MM.1S (cell line): ENCODE results near the gene TFIP11.
A peak's percentile ranks its signal among the peaks of the same experiment; 100 is the strongest.

Experiments
- DNase-seq: peaks from one replicate; pipeline ENCODE4 v3.0.0-alpha.2; 2015
- H2AFZ ChIP-seq: fragments of 300-600 bp; sonication (generic); 2 replicates; pipeline ENCODE4 v1.6.0; 2016; ENCODE audit warnings: antibody characterized with exemption, low read length
- H3F3A ChIP-seq: fragments of 300-600 bp; sonication (generic); 2 replicates; pipeline ENCODE4 v1.6.1; 2016; ENCODE audit warnings: mild to moderate bottlenecking, antibody characterized with exemption, low read length, moderate library complexity, mixed read lengths; ENCODE audit not compliant: insufficient read depth
- H3K27ac ChIP-seq: fragments of 300-600 bp; sonication (generic); 2 replicates; pipeline ENCODE4 v1.5.1; 2016; ENCODE audit warnings: mild to moderate bottlenecking, low read length
- H3K27me3 ChIP-seq: fragments of 300-600 bp; sonication (generic); replicated peaks from 2 replicates; pipeline ENCODE4 v1.6.0; 2016; ENCODE audit warnings: low read length; ENCODE audit not compliant: insufficient read depth
- H3K36me3 ChIP-seq: fragments of 300-600 bp; sonication (generic); replicated peaks from 2 replicates; pipeline ENCODE4 v1.6.1; 2016; ENCODE audit warnings: mild to moderate bottlenecking, low read length, mixed read lengths; ENCODE audit not compliant: insufficient read depth
- H3K4me1 ChIP-seq: fragments of 300-600 bp; sonication (generic); 2 replicates; pipeline ENCODE4 v1.6.1; 2016; ENCODE audit warnings: low read length, mixed read lengths
- H3K4me2 ChIP-seq: fragments of 300-600 bp; sonication (generic); 2 replicates; pipeline ENCODE4 v1.6.0; 2016; ENCODE audit warnings: low read depth, low read length
- H3K4me3 ChIP-seq: fragments of 300-600 bp; sonication (generic); 2 replicates; pipeline ENCODE4 v1.5.1; 2016; ENCODE audit warnings: low read length, mixed read lengths
- H3K79me2 ChIP-seq: fragments of 300-600 bp; sonication (generic); 2 replicates; pipeline ENCODE4 v1.6.1; 2016; ENCODE audit warnings: mixed run types, low read length, mixed read lengths
- H3K9ac ChIP-seq: fragments of 300-600 bp; sonication (generic); 2 replicates; pipeline ENCODE4 v1.6.1; 2016; ENCODE audit warnings: low read length, mixed read lengths
- H3K9me2 ChIP-seq: fragments of 300-600 bp; sonication (generic); replicated peaks from 2 replicates; pipeline ENCODE4 v1.6.1; 2016; ENCODE audit warnings: mild to moderate bottlenecking, low read length, mixed read lengths; ENCODE audit not compliant: insufficient read depth
- H3K9me3 ChIP-seq: fragments of 300-600 bp; sonication (generic); replicated peaks from 2 replicates; pipeline ENCODE4 v1.6.1; 2016; ENCODE audit warnings: mild to moderate bottlenecking, low read length, mixed read lengths; ENCODE audit not compliant: insufficient read depth
- H4K20me1 ChIP-seq: fragments of 300-600 bp; sonication (generic); 2 replicates; pipeline ENCODE4 v1.6.1; 2016; ENCODE audit warnings: mild to moderate bottlenecking, low read length, moderate library complexity, mixed read lengths; ENCODE audit not compliant: insufficient read depth
- CTCF ChIP-seq: fragments of 300-600 bp; sonication (generic); IDR thresholded peaks from 2 replicates; pipeline ENCODE4 v1.5.1; 2016; ENCODE audit warnings: antibody characterized with exemption, low read length, mixed read lengths
- EZH2 ChIP-seq: fragments of 300-600 bp; sonication (generic); optimal IDR thresholded peaks from 2 replicates; pipeline ENCODE3; 2017; ENCODE audit warnings: low read depth, mild to moderate bottlenecking, antibody characterized with exemption, low read length, mixed read lengths
- EZH2phosphoT487 ChIP-seq: fragments of 300-600 bp; sonication (generic); IDR thresholded peaks from 2 replicates; pipeline ENCODE4 v1.6.1; 2018; ENCODE audit warnings: antibody characterized with exemption, low read length

The TFIP11 gene

GRCh38 chr22:26512149-26512793 lies at the start of gene TFIP11:
Gene TFIP11 (minus strand): TSS chr22:26512473. CDS start chr22:26510272, 2,201 bp downstream.
- peak within 1 kb of the TSS; percentile 86 for H2AFZ ChIP-seq
- no peaks in the 10 kb centered on the region for H3K27me3 ChIP-seq
- H3F3A ChIP-seq: peaks cover 9% of the 10 kb centered on the region
- H3K4me2 ChIP-seq: peak within 1 kb of the TSS; percentile 93
- H3K9ac ChIP-seq: peak within 1 kb of the TSS; percentile 76
- H3K79me2 ChIP-seq: peaks cover 51% of the 10 kb centered on the region
- peaks cover 16% of the 10 kb centered on the region for H3K4me1 ChIP-seq
- H3K36me3 ChIP-seq: peaks cover 8% of the 10 kb centered on the region; the same call in 1 of the 2 replicates
- 0 out of 2 replicates have a peak, but pooled peaks have one; percentile 7 for TF ChIP-seq CTCF
- no peak for TF ChIP-seq EZH2
- no peaks in the 10 kb centered on the region for H4K20me1 ChIP-seq
- H3K9me3 ChIP-seq: no peaks in the 10 kb centered on the region
- DNase-seq: peak; percentile 94
- peak within 1 kb of the TSS; percentile 20; the same call in 1 of the 2 replicates for H3K27ac ChIP-seq
- H3K9me2 ChIP-seq: no peaks in the 10 kb centered on the region
- H3K4me3 ChIP-seq: peak within 1 kb of the TSS; percentile 92

- Histone ChIP-seq H2AFZ (no peak overlapping the region), H3K4me1 (peaks cover 19% of the 10 kb centered on the region), H3K36me3 (peaks cover 14% of the 10 kb centered on the region; the same call in 1 of the 2 replicates), H3K4me3 (no peak overlapping the region), H3K27me3 (no peaks in the 10 kb centered on the region), H3K9ac (no peak overlapping the region), H3K79me2 (peaks cover 97% of the 10 kb centered on the region), H3K4me2 (no peak overlapping the region), H3K9me2 (no peaks in the 10 kb centered on the region), H4K20me1 (peaks cover 29% of the 10 kb centered on the region), H3K9me3 (no peaks in the 10 kb centered on the region), H3F3A (peaks cover 7% of the 10 kb centered on the region), H3K27ac (no peak overlapping the region)
- no peak for TF ChIP-seq CTCF
- DNase-seq: no peak
Observed at GRCh38 chr22:26561756-26562417, 49.6 kb upstream of the TFIP11 start.

- no peak for TF ChIP-seq CTCF
- no peak for TF ChIP-seq EZH2
- TF ChIP-seq EZH2phosphoT487: no peak
- DNase-seq: no peak
- Histone ChIP-seq H3K27me3 (no peaks in the 10 kb centered on the region), H3K9me2 (no peaks in the 10 kb centered on the region), H4K20me1 (peaks cover 23% of the 10 kb centered on the region), H3K36me3 (peaks cover 14% of the 10 kb centered on the region; the same call in 1 of the 2 replicates), H3K9ac (no peak overlapping the region), H3K9me3 (no peaks in the 10 kb centered on the region), H2AFZ (no peak overlapping the region), H3K27ac (no peak overlapping the region), H3F3A (peaks cover 23% of the 10 kb centered on the region), H3K4me1 (peaks cover 33% of the 10 kb centered on the region), H3K4me3 (no peak overlapping the region), H3K4me2 (no peak overlapping the region), H3K79me2 (peaks cover 97% of the 10 kb centered on the region)
Observed at GRCh38 chr22:26559961-26560575, 47.8 kb upstream of the TFIP11 start.
